AG04449 (cell line): ENCODE results near the gene TERB1.

Experiments used
- CTCF ChIA-PET: fragments of 350-600 bp; formaldehyde crosslinking; extraction: SDS; loops from one replicate; lab custom pipeline; 2021; ENCODE audit warnings: antibody characterized with exemption; lab: Yijun Ruan, JAX
- POLR2A ChIA-PET: fragments of 400-600, 350-600 bp; formaldehyde crosslinking; extraction: SDS; loops from one replicate; lab custom pipeline; 2020; ENCODE audit warnings: antibody characterized with exemption, inconsistent platforms; lab: Yijun Ruan, JAX
- DNase-seq: peaks from one replicate; pipeline ENCODE4 v3.0.0-alpha.2; 2010; ENCODE audit warnings: low read depth, low spot score
- H3K4me3 ChIP-seq: 2 replicates; pipeline ENCODE4 v1.5.1; 2011; ENCODE audit warnings: low read depth, mild to moderate bottlenecking, control low read depth, low read length
- CTCF ChIP-seq: IDR thresholded peaks from one replicate; pipeline ENCODE4 v1.5.1; 2011; ENCODE audit warnings: mild to moderate bottlenecking, moderate library complexity, low read length, control low read depth, inconsistent platforms; ENCODE audit not compliant: insufficient read depth; ENCODE audit errors: missing control alignments

TERB1 gene

GRCh38 chr16:66705790-66706505 lies 95.4 kb downstream of the TERB1 start:
- ChIA-PET CTCF (interaction anchor here (1.3 to 1.4 kb wide), 3 partner anchors 9 to 22 kb away, joined by 5 read pairs; partner anchors contain the start of gene CMTM4), POLR2A (no interaction called here)
- TF ChIP-seq CTCF, result no peak
- H3K4me3 ChIP-seq, result no peak overlapping the region
- no peak for DNase-seq
